HG03571 (cell line): ENCODE measurements around the gene TCIRG1.

Experiments
- ATAC-seq: cut with Tn5 transposase; IDR thresholded peaks from one replicate; pipeline ENCODE4 v1.9.1; 2021; ENCODE audit not compliant: unreplicated experiment

TCIRG1 gene

GRCh38 chr11:68016904-68017817, 21.7 kb upstream of the TCIRG1 start:
- ATAC-seq, result no peak

DNA sequence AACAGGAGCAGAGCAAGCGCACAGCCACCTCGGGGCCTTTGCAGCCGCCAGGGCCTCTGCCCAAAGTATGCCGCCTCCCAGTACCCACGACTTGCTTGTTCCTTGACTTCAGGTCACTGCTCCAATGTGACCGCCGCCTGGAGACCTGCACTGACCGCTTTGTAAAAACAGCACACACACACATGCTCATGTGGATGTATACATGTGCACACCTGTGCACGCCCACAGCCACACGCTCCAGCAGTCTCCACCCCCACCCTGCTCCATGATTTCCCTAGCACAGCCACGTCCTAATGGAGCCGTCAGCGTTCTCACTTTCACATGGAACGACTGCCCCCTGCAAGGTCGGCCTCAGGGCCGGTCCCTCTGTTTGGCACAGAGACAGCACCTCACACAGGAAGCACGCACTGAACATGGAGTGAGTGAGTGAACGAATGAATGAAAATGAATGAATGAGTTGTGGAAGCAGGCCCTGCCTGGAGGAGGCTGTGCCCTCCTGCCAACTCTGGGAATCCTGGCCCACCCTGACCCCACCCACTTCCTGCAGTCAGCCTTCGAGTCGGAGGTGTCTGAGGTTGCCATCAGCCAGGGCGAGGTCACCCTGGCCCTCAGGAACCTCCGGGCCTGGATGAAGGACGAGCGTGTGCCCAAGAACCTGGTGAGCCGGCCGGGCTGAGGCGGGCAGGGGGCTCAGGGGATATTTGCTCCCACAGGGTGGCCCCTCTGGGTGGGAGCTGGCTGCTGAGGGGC, 20.7 kb upstream of the TCIRG1 start:
- no peak for ATAC-seq

DNA sequence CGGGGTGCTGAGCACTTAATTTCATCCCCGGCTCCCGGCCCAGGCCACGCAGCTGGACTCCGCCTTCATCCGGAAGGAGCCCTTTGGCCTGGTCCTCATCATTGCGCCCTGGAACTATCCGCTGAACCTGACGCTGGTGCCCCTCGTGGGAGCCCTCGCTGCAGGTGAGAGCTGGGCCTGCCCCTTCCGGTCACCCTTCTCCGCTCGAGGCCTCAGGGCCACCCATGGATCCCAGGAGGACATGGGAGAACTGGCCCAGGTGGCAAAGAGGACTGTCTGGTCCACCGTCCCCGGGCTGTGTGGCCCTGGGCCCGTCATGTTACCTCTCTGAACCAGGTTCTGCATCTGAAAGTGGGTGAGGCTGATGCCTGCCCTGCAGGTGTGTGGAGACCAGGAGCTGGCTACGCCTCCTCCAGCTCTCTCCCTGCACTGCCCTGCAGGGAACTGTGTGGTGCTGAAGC, 20.1 kb upstream of the TCIRG1 start:
- no peak for ATAC-seq

GRCh38 chr11:68019486-68019885, 19.3 kb upstream of the TCIRG1 start:
- no peak for ATAC-seq

DNA sequence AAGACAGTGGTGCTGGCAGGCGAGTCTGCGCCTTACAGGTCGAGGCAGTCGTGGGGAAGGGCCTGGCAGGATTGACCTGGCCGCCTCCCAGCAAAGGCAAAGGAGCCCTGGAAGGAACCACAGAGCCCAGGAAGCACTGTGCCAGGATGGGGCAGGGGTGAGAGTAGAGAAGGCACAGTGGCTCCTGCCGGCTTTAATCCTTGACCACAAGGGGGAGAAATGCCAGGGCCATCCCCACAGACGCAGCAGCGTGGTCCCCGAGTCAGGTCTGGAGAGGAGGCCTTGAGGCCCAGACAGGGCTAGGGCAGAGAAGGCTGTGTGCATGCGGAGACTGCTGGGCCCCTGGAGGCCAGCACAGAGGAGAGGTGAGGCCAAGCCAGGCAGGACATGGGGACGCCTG, 18.2 kb upstream of the TCIRG1 start:
- no peak for ATAC-seq

DNA sequence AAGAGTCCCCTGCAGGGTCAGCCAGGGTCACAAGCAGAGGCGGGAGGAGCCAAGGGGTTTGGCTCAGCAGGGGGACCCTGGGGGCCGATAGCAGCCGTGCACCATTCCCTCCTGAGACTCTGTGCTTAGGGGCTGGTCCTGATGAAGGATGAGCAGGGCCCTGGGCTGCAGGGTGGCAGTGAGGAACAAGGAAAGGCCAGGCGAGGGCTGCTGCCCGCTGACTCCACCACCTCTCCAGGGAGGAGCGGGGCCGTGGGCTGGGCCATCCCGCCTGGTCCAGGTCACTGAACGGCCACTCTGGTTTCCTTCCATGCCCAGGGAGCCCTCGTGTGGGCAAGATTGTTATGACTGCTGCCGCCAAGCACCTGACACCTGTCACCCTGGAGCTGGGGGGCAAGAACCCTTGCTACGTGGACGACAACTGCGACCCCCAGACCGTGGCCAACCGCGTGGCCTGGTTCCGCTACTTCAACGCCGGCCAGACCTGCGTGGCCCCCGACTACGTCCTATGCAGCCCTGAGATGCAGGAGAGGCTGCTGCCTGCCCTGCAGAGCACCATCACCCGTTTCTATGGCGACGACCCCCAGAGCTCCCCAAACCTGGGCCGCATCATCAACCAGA, 17.5 kb upstream of the TCIRG1 start:
- ATAC-seq, result no peak

- no peak for ATAC-seq
Observed at GRCh38 chr11:68022531-68022930, 16.3 kb upstream of the TCIRG1 start.

DNA sequence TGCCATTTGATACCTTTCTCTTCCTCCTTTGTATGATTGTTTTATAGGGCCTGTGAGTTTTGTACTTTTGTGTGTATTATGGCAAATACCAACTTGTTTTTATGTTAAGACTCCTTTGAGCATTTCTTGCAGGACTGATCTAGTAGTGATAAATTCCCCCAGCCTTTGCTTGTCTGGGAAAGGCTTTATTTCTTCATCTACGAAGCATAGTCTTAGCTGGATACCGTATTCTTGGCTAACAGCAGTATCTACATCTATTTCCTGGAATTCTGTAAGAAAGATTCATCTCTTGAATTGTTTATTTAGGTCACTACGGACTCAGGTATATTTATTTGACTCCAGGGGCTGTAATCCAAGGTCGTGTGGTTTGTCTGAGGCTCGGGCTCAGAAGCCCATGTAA, 14.3 kb upstream of the TCIRG1 start:
- ATAC-seq, result no peak

DNA sequence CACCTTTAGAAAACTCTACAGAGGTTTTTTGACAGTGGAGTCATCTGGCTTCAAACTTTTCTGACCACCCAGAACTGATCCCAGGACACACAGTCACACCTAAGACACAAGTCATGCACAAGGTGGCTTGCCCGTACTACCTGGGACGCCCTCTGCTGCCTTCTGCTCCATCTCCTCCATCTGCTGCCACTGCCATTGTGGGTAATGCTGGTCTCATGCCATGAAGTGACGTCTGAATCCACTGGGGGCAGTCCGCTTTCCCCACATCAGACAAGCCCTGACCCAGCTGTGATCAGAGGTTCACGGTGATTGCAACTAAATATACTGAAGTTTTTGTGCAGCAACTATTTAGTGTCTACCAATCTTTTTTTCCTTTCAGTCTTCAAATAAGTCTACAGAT, 13.8 kb upstream of the TCIRG1 start:
- ATAC-seq, result no peak

- ATAC-seq, result no peak
Observed at GRCh38 chr11:68026391-68027105, 12.3 kb upstream of the TCIRG1 start.

DNA sequence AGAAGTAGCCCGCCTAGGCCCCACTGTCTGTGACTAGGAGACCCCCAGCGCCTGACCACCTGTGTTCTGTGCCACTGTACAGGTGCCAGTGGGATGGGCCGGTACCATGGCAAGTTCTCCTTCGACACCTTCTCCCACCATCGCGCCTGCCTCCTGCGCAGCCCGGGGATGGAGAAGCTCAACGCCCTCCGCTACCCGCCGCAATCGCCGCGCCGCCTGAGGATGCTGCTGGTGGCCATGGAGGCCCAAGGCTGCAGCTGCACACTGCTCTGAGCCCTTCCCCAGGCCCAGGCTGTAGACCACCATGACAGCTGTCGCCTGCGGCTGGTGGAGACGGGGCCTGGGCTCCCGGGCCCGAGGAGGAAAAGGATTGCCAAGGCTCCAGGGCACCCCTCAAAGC, 11.2 kb upstream of the TCIRG1 start:
- ATAC-seq, result no peak

- no peak for ATAC-seq
Observed at GRCh38 chr11:68028802-68029545, 9.9 kb upstream of the TCIRG1 start.

DNA sequence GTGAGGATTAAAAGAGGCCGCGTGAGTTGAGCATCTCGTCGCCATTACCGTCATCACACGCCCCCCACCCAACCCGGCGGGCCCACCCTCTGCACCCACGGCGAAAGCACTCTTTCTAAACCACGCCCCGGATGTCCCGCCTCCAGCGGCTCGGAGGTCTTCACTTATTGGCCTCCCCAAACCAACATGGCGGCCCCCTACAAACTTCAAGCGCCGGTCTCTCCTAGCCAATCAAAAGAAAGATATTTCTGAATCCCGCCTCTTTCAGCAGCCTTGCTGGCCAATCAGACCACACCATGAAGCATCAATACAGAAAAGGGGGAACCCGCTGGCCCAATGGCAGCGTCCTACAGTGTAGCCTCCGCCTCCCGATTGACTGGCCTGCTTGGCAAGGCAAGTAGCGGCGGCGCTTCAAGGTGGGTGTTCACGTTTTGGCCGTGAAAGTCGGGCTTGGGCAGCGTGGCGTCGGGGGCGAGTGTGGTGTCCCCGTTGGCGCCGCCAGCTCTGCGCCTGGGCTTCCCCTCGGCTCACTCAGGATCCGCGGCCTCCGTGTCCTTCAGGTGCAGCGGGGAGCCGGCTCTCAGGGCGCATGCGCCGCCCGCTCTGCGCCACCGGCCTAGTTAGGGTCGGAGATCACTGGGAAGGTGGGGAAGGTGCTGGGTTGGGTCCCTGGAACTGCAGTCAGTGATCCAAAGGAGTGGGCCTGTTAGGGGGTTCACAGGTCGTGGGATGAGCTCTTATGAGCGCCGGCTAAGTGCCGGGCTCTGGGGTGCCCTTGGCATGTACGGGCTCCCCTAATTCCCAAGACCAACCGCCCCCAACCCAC, 8.3 kb upstream of the TCIRG1 start, which contains the start of gene NDUFS8:
NDUFS8 (plus strand) TSS at position 364 of the 826 bp plus-strand sequence. CDS start 1,471 bp downstream, outside the sequence.
- ATAC-seq, result peak; percentile 81

DNA sequence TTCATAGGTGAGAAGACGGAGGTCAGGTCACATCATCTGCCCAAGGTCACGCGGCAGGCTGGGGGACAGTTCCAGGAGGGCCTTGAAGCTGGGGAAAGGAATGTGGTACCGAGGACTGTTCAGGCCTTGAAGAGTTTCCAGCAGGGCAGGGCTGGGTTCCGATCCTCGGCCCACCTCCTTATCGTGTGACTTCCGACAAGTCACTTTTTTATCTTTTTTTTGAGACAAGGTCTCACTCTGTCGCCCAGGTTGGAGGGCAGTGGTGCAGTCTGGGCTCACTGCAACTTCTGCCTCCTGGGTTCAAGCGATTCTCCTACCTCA, 7.7 kb upstream of the TCIRG1 start:
- ATAC-seq, result no peak

- ATAC-seq, result no peak
Observed at GRCh38 chr11:68032003-68032402, 6.8 kb upstream of the TCIRG1 start.

DNA sequence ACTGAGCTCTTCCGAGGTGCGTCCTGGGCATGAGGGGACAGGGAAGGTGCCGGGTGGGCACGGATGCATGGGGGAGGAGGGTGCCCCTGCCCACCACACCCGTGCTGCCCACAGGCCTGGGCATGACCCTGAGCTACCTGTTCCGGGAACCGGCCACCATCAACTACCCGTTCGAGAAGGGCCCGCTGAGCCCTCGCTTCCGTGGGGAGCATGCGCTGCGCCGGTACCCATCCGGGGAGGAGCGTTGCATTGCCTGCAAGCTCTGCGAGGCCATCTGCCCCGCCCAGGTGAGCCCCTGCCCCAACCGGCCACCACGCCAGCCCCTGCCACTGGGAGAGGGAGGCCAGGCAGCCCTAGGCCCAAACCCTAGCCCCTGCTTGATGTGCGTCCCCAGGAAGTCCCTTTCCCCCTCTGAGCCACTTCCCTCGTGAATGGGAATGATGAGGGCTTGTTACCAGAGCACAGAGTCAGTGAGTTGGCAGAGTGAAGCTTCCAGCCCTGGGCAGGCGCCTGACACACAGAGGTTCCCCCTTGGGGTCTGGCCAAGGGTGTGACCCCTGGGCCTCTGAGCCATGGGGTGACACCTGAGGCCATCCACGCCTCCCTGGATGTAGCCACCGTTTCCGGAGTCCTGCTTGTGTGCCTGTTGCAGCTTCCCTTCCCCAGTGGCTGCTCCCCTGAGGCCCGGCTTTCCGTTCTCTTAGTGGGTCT, 5.7 kb upstream of the TCIRG1 start:
- ATAC-seq, result no peak

GRCh38 chr11:68033708-68034045, 5.1 kb upstream of the TCIRG1 start:
- no peak for ATAC-seq

- no peak for ATAC-seq
Observed at GRCh38 chr11:68035266-68035876, 3.5 kb upstream of the TCIRG1 start.
